Left ventricle myocardium superior (tissue), 1 donor: ENCODE results near the gene PRKN. TPM values are rescaled to one million over a fixed set of nuclear protein-coding genes. Genes with fewer than 3 reads are reported as not detected.

Experiments
- ATAC-seq: fragments of 200-7000 bp; cut with Tn5 transposase; one replicate; pipeline ENCODE4 v1.9.1; 2020; ENCODE audit warnings: mild to moderate bottlenecking, moderate library complexity
- DNase-seq: peaks from one replicate; pipeline ENCODE4 v3.0.0-alpha.2; 2020
- intact Hi-C: fragments of 100-400 bp; cut with micrococcal nuclease; formaldehyde crosslinking; loops from one replicate; pipeline ENCODE4 v1.11.0; 2022
- total RNA-seq: library from RNA; stranded (reverse); fragmentation: NEBNext Ultra II Directional; extraction: Animal tissue kit (Norgen Biotek cat#: 25700); gene quantifications from one replicate; pipeline ENCODE4 v1.2.1, GENCODE V29; 2021
- donor health status: DM: no; HTN: yes; CAD: no; lungs with severe emphysema.

The PRKN gene
- total RNA-seq, 1 donor from 2014 or later, result 23.1 TPM

DNA sequence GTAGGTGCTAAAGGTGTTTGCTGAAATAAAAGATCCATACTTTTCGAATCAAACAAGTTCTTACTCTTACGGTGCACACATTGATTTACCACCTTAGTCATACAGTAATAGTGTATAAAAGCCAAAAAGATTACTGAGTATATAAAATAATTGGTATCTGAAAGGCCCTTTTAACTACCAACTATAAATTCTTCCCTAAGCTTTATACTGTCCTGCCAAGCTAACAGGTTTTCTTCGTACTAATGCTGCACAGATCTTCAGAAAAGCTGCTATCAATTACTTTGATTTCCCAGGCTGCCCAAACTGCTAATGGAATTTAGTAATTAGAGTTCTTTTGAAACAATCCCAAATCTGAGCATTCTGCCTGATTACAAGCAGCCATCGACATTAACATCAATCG, 97.5 kb downstream of the PRKN start:
- ATAC-seq, result no peak
- DNase-seq, result no peak
- intact Hi-C loops, result no loop called here

DNA sequence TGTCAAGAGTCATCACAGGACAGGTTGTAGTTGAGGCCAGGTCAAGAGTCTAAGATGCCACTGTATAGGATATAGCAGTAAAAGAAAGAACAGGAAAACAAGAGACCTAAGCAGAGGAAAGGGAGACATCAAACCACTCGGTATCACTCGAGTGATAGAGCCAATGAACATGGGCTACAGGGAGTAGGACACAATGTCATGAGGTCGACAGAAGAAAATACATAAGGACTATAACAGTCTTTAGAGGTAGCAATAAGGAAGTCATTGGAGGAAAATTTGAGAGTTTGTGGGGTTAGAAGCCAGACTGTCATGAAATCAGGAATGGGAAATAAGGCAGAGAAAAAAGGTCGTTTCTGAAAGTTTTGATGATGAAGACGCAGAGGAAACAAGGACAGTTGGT, 99.7 kb downstream of the PRKN start:
- intact Hi-C loops, result no loop called here
- ATAC-seq, result no peak
- no peak for DNase-seq

DNA sequence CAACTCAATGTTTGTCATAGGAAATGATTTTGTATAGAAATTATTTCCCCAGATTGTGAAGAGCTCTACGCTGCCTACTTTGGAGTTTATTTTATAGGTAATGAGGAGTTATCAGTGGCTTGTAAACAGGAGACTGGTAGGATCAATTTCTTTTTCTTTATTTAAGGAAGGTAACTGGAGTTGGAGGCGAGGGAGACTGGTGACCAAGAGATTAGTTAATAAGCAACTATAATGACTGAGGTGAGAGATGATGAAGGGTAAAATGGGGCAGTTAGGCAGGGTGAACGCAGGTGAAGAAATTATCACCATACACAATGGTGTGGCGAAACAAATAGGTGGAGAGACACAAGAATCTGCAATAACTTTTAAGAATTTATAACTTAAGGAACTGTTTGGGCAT, 100.2 kb downstream of the PRKN start:
- DNase-seq (no peak), ATAC-seq (no peak)
- intact Hi-C loops, result no loop called here

DNA sequence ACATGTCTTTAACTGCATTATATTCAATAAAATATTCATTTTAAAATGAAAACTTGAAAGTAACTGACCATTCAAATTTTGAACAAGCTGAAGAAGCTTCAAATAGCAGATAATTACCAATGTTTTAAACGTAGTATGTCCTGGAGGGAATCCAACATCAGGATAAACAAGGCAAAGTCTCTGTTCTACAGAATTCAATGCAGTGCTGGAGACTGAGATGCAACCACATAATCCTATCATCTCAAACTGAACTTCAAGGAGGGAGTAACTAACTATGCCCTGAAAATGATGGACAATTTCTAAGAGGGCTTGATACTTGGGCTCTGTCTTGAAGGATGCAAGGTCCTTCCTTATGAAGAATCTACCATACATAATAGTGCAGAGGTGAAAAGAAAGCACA, 100.7 kb downstream of the PRKN start:
- ATAC-seq (no peak), DNase-seq (no peak)
- intact Hi-C loops, result no loop called here

DNA sequence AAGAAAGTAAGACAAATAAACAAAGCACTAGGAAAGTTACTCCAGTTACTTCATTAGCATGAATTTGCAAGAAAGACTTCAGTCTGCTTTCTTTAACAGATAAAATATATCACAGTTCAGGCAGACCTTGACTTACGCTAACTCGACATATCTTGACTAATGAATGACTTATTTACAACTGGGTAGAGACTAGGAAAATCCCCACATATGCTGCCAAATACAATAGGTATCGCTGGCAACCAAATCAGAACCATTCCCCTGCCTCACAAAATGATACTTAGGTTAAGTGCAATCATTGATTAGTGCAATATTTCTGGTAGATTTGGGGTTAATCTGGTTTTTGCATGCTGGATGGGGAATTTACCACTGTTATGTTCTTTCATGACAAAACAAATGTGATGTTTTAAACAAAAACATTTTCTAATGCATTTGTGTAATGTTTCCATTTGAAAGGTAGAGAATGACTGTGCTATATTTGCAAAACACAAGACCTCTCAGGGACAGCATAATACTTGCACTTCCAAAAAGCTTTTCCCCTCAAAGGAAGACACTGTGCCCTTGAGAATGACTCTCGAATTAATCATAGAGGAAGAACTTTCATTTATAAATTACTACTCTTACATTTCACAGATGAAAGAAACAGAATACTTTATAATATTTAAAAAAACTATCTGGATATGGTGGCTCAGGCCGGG, 101.6 kb downstream of the PRKN start:
- intact Hi-C loops, result no loop called here
- DNase-seq (no peak), ATAC-seq (no peak)

DNA sequence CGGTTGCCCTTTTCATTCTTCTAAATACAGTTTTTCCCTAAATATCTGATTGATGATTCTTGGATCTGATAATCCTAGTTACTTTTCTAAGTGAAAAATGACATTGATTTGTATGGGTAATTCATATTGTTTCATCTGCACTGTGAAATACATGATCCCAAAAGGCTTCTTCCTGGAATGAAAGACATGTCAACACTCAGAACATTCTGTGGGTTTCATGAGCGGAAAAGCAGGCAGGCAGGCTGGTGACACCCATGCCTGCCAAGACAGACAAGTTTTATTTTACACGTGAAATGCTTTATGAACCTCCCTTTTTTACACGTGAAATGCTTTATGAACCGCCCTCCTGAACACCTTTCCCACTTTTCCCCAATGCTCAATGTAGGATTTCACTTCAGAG, 105.0 kb downstream of the PRKN start:
- DNase-seq (no peak), ATAC-seq (peak; percentile 50)
- intact Hi-C loops, result no loop called here

DNA sequence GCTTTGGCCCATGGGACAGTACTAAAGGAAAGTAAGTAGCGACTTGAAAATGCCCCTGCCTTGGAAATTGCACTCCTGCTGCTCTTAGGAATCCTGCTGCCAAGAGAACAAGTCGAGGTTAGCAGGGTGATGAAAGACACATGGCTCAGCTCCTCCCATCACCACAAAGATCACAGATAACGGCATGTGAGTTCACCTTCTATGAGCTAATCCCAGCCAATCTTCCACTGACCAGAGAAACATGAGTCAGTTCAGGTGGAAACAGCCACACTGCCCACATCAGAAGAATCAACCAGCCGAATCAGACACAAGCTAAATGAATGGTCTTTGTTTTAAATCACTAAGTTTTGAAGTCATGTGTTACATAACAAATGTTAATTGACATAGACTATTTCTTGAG, 106.3 kb downstream of the PRKN start:
- DNase-seq (no peak), ATAC-seq (peak; percentile 59)
- intact Hi-C loops, result no loop called here

DNA sequence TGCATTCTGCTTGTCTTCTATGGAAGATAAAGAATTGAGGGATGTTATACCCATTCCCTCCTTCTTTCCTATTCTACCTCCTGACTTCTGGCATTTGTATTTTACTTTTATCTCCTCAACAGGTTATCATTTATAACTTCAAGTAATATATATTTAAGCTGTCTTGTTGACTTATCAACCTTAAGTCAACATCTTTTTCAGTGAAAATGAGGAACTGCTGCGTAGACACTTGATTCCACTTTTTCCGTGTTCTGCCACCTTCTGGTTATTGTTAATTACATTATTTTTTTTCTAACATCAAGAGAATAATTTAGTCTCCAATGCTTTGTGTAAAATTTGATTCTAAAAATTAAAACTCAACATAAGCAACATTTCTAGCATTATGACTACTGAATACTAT, 107.5 kb downstream of the PRKN start:
- intact Hi-C loops, result no loop called here
- ATAC-seq, result no peak
- DNase-seq, result no peak

DNA sequence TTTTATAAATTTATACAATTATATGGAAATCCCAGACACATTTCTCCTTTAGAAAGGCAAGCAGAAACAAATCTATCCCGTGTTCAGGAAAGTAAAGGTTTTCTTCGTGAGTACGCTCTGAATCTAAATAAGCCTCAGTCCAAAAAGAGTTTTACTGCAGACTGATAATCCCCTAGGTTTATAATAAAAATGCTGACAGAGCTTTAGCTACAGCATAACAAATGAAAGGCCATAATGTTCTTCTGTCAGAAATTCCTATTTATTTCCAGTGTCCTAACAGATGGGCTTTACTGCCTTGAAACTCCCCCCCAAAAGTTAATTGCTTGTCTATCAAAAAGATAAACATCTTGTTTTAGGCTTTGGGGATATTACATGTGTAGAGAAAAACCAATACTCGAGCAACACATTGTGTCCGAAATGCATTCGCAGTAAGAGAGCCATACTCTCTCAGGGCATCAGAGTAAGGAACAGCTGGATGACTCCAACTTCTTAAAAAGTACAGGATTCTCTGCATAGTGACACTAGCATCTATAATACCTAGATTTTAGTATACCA, 109.0 kb downstream of the PRKN start:
- intact Hi-C loops, result no loop called here
- ATAC-seq (no peak), DNase-seq (no peak)

DNA sequence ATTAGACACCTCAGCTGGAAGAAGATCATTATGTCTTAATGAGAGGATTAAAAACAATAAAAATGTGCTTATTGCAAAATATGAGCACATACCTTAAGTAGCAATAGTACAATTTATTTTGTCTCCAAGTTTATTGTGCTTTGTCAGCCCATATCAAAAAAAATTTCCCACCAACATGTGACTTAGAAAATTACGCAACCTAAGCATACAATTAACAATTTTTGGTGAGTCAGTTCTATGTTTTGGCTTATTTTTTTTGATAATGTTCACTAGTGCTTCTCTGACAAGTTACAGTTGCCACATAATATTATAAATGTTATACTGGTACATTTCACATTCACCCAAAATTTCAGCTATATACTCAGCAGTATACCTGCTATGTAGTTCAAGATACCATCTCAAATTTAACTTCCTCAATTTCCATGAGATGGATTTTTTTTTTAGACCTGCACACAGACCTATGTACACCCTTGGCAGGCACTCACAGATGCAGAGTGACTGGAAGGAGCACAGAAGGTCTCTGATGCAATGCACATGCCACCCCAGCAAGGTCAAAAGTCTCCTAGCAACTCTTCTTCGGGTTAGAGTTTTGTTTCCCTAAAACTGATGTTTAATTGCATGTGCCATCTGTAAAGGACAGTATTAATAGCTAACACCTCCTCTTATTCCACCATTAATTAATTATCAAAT, 112.4 kb downstream of the PRKN start:
- DNase-seq (no peak), ATAC-seq (peak; percentile 79)
- intact Hi-C loops, result no loop called here

DNA sequence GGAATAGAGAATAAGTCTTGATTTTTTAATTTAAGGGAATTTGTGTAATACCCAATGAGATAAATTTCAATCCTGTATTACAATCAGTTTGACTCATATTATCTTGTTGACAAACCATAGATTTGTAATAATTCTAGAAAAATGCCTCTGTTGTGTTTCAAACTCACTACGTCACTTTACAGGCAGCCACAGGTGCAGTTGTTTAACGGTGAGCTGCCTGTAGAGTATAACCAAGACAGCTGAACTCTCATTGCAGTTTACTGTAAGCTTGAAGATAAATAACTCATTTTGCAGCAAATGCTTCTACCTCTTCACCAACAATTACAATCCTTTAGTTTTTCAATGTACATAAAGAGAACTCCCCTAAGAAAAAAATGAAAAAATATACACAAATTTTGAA, 114.3 kb downstream of the PRKN start:
- no peak for DNase-seq
- intact Hi-C loops, result no loop called here
- ATAC-seq, result no peak

DNA sequence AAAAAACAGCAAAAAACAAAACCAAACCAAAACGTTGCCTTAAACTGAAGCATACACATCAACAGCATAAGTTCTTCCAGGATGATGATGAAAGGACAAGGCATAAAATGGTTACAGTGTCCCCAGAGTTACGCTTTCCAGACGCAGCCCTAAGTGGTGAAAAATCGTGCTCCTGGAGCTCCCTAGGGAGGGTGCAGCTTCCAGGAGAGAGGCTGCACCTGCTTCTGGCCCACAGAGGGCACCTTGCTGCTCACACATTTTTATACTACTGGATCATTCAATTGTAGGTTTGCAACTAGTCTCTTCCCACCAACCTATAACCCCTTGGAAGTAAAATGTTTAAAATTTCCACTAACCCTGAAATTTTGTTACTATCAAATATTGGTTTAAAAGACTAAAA, 115.0 kb downstream of the PRKN start:
- DNase-seq (no peak), ATAC-seq (peak; percentile 59)
- intact Hi-C loops, result no loop called here

DNA sequence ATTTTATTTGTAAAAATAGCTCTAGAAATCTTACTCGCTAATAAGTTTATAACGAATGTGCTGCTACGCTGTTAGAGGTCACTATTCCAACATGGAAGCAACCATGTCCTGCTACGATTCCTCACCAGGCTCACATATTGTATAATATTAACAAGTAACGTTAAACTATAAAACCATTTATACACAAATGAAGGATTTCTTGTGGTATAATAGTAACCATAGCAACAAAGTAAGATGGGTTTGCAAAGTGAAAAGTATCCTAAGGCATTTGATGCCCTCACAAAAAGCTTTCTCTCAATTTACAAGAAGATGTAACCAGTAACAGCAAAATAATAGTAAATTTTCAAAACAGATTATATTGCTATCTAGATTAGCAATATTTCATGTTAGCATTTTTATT, 117.2 kb downstream of the PRKN start:
- DNase-seq, result no peak
- ATAC-seq, result no peak
- intact Hi-C loops, result no loop called here

DNA sequence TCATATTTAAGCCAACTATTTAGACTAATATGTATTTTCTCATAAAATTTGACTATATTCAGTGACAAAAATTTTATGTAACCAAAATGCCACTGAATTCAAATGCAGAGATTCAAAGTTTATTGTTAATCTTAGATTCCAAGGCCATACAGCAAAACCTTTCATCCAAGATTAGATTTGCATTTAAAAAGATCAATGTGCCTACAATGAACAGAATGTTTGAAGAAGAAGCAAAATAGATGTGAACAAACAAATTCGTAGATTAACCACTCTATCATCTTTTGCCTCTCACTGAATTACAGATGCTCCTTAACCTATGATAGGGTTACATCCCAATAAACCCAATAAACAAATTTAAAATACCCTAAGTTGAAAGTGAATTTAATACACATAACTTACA, 121.7 kb downstream of the PRKN start:
- intact Hi-C loops, result no loop called here
- no peak for DNase-seq
- ATAC-seq, result no peak

DNA sequence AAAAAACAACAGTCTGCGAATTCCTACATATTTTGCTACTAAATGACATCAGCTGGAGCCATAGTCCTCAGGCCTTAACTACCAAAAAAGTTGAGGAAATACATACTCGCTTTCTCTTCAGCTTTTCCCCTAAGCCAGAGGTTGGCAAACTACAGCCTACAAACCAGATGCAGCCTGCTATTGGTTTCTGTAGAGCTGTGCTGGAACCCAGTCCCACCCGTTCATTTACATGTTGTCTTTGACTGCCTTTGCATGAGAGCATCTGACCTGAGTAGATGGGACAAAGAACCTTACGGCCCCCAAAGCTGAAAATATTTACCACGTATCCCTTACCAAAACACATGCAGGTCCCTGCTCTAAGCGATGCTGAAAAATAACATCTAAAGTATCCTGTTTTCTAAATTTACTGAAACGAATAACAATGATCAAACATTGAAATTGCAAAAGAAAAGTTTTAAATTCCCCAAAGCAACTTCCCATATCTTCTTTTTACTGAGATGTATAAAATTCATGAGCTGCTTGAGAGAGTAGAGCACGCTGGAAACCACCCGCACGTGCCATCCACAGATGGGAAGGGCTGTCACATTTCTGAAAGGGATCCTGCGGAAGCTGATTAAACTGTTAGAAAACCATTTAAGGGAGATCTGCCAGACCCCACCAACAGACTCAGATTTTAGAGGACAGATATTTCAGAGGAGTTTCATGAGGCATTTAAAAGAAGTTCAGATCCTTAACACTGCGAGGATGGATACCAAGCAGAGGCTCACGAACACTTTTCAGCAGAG, 124.1 kb downstream of the PRKN start:
- intact Hi-C loops, result no loop called here
- ATAC-seq, result no peak
- no peak for DNase-seq

DNA sequence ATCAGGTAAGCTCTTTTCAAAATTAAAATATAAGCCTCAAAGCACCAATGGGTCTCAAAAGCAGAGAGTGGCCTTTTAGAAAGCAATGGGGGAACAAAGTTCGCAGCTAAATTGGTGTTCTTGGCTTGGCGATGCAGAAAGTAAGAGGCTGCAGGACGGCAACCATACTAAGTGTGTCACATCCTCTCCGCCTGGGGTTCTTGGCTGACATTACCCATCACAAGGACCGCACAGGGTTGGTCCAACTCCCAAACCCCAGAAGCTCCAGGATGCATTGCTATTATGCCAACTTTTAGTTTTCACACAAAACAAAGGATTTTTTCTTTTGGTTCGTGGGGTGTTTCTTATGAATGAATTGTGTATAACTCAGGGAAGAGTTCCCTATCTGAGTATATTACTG, 124.8 kb downstream of the PRKN start:
- intact Hi-C loops, result no loop called here
- ATAC-seq, result peak; percentile 75
- peak; percentile 24 for DNase-seq

DNA sequence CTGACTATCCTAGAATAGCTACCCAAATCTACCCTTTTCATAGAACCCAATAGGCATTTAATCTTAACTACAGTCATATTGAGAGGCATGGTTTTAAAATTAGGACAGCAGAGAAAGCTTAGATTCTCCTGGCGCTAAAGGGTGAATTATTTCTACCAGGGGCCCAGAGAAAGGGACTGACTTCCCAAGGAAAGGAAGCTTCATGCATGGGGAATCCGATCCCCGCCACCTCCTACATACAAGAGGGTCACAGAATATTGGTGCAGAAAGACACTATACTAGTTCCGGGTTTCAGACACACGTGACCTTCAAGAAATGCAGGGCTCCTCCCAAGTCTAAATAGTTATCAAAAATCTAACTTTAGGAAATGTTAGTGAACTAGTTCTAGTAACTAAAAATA, 130.9 kb downstream of the PRKN start:
- ATAC-seq (peak; percentile 23), DNase-seq (no peak)
- intact Hi-C loops, result no loop called here

DNA sequence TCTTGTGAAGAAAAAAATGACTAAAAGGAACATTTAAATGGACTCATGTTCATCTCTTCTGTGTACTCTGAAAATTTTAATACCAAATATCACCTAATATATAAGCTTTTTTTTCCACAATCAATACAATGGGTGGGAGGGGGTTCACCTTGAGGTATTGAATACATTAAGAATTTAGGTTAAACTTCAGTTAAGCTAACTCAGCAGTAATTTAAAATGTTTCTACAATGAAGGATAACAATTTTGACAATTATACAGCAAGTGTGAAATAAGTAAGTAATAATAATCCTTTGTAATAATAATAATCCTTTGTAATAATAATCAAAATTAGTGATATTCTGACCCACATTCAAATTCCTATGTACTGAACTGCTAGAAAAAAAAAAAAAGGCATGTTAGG, 136.0 kb downstream of the PRKN start:
- DNase-seq, result no peak
- intact Hi-C loops, result no loop called here
- no peak for ATAC-seq

DNA sequence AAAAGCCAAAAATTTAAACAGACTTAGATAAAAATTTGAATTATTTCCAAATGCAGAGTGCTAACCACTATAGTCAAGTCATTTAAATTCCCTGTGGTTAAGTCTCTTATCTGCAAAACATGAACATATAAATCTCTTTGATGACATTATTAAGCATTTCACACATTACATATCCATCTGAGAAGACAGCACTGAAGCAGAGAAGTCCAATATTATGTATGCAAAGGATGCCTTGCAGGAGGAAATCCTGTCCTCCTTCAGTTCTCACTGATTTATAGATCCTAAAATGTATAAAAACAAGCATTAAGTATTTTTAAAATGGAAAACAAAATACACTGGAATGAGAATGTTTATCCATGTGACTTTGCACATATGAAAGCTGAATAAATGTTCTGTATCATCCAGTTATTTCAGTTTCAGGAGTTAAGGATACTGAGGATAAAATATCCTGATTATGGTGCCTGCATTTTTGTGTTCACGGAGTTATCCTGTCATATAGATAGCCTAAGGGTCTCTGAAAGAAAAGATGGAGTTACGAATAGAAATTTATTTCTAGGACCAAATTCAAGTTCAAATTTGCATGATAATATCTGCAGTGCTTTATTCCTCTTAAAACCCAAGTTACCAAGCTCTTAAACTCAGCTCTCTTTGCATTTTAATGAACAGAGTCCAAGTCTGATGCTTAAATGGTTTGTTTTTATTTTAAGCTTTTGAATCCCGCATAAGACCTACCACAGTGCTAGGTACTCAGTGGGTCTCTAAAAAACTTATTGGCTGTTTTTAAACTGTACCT, 145.4 kb downstream of the PRKN start:
- ATAC-seq, result no peak
- DNase-seq, result no peak
- intact Hi-C loops, result no loop called here

DNA sequence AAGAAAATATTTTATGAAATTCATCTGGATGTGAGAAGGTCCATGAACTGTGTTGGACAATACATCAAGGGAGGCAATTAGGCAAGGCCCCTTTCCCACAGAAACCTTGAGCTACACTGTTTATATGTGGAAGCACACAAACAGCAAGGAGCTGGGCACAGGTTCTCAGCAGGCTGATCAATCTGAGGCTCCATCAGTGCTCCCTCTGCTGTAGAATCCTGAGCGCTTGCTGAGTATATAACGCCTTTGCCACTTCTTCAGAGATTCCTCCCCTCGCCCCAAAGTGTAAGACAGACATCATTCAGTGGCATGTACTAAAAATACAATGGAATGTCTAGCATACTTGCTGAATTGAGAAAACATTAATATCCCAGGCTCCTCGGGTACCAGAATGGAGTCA, 146.9 kb downstream of the PRKN start:
- intact Hi-C loops, result no loop called here
- DNase-seq (no peak), ATAC-seq (no peak)
